ENCODE data around the gene ETS2.

Gene ETS2
- long read RNA-seq, transcript ETS2-202 (10 exons, 3,766 nt): major isoform, 104 of 118 reads
- long read RNA-seq, partial matches to known transcripts: 11 of 118 reads
- long read RNA-seq, other reads (novel, unspliced or antisense): 3 of 118 reads

GRCh38 chr21:38805328-38806152 lies at the start of gene ETS2:
Gene ETS2 (plus strand): TSS chr21:38805929. CDS start chr21:38810035, 4,106 bp downstream.
- DNase-seq (ENCODE audit: low read depth in 1 of 2, low spot score in 1 of 2): peak; percentile 93 to 94
- Histone ChIP-seq H3K27ac (replicated peaks) (peak within 1 kb of the TSS; percentile 95), H3K27me3 (ENCODE audit: insufficient read depth, poor library complexity, severe bottlenecking) (no peaks in the 10 kb centered on the region), H3K4me3 (replicated peaks; ENCODE audit: insufficient read depth, low read length) (peak within 1 kb of the TSS; percentile 59)
- TF ChIP-seq, protein P1, sequence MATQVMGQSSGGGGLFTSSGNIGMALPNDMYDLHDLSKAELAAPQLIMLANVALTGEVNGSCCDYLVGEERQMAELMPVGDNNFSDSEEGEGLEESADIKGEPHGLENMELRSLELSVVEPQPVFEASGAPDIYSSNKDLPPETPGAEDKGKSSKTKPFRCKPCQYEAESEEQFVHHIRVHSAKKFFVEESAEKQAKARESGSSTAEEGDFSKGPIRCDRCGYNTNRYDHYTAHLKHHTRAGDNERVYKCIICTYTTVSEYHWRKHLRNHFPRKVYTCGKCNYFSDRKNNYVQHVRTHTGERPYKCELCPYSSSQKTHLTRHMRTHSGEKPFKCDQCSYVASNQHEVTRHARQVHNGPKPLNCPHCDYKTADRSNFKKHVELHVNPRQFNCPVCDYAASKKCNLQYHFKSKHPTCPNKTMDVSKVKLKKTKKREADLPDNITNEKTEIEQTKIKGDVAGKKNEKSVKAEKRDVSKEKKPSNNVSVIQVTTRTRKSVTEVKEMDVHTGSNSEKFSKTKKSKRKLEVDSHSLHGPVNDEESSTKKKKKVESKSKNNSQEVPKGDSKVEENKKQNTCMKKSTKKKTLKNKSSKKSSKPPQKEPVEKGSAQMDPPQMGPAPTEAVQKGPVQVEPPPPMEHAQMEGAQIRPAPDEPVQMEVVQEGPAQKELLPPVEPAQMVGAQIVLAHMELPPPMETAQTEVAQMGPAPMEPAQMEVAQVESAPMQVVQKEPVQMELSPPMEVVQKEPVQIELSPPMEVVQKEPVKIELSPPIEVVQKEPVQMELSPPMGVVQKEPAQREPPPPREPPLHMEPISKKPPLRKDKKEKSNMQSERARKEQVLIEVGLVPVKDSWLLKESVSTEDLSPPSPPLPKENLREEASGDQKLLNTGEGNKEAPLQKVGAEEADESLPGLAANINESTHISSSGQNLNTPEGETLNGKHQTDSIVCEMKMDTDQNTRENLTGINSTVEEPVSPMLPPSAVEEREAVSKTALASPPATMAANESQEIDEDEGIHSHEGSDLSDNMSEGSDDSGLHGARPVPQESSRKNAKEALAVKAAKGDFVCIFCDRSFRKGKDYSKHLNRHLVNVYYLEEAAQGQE (IDR thresholded peaks at IDR 0.05; ENCODE audit: insufficient replicate concordance, low read depth): peak; percentile 62
- TF ChIP-seq GABPA (IDR thresholded peaks at IDR 0.05; ENCODE audit: low read depth): no peak
- TF ChIP-seq POLR2AphosphoS5 (IDR thresholded peaks at IDR 0.05; ENCODE audit: low read depth): peak; percentile 85
- TF ChIP-seq SPI1 (IDR thresholded peaks at IDR 0.05; ENCODE audit: borderline replicate concordance, low read depth): peak; percentile 12; the same call in 1 of the 2 replicates
- TF ChIP-seq CTCF (IDR thresholded peaks at IDR 0.05; ENCODE audit: insufficient read depth, low read length): no peak

GRCh38 chr21:38756746-38757145 lies 49.0 kb upstream of the ETS2 start:
- TF ChIP-seq, protein P1 (IDR thresholded peaks at IDR 0.05; ENCODE audit: insufficient replicate concordance, low read depth): no peak
- no peak for TF ChIP-seq POLR2AphosphoS5 (IDR thresholded peaks at IDR 0.05; ENCODE audit: low read depth)
- H3K27ac ChIP-seq (replicated peaks): peak overlapping the region; percentile 91
- no peak for DNase-seq (ENCODE audit: low read depth in 1 of 2, low spot score in 1 of 2)
- H3K4me3 ChIP-seq (replicated peaks; ENCODE audit: insufficient read depth, low read length): no peak overlapping the region
- H3K27me3 ChIP-seq (ENCODE audit: insufficient read depth, poor library complexity, severe bottlenecking): no peaks in the 10 kb centered on the region

GRCh38 chr21:38758501-38759214 lies 47.1 kb upstream of the ETS2 start:
- Histone ChIP-seq H3K27ac (replicated peaks) (no peak overlapping the region), H3K27me3 (ENCODE audit: insufficient read depth, poor library complexity, severe bottlenecking) (no peaks in the 10 kb centered on the region), H3K4me3 (replicated peaks; ENCODE audit: insufficient read depth, low read length) (no peak overlapping the region)
- DNase-seq (ENCODE audit: low read depth in 1 of 2, low spot score in 1 of 2): no peak
- no peak for TF ChIP-seq POLR2AphosphoS5 (IDR thresholded peaks at IDR 0.05; ENCODE audit: low read depth)
- TF ChIP-seq CTCF (IDR thresholded peaks at IDR 0.05; ENCODE audit: insufficient read depth, low read length): no peak
- TF ChIP-seq SPI1 (IDR thresholded peaks at IDR 0.05; ENCODE audit: borderline replicate concordance, low read depth): no peak
- no peak for TF ChIP-seq GABPA (IDR thresholded peaks at IDR 0.05; ENCODE audit: low read depth)
- TF ChIP-seq, protein P1 (IDR thresholded peaks at IDR 0.05; ENCODE audit: insufficient replicate concordance, low read depth): no peak
